Right atrium auricular region (tissue), 2 donors: ENCODE results near the gene RAB3C. TPM values are rescaled to one million over a fixed set of nuclear protein-coding genes. Genes with fewer than 3 reads are reported as not detected.
"Not testable (repeated sequence)": the region's sequence is repeated elsewhere in the genome, so short reads cannot be mapped to it uniquely, and the experiment has no call there.

Experiments
- DNase-seq: peaks from one replicate; pipeline ENCODE4 v3.0.0-alpha.2; 2019; ENCODE audit warnings: low spot score
- H3K27ac ChIP-seq, 2 donors: fragments of 200-600 bp; sonication (generic); 1 replicate in 1 of 2; 2 replicates in 1 of 2; pipeline ENCODE4 v1.5.1; 2016 to 2019
- H3K27me3 ChIP-seq, 2 donors: fragments of 200-600 bp; sonication (generic); one replicate each; pipeline versions ENCODE4 v1.5.1 to v1.6.0; 2017 to 2019
- H3K36me3 ChIP-seq: fragments of 200-600 bp; sonication (generic); one replicate; pipeline ENCODE4 v1.5.1; 2016
- H3K4me1 ChIP-seq, 2 donors: fragments of 200-600 bp; sonication (generic); one replicate each; pipeline versions ENCODE4 v1.5.1 to v1.6.0; 2017 to 2019
- H3K4me3 ChIP-seq, 2 donors: fragments of 200-600 bp; sonication (generic); 1 replicate in 1 of 2; 2 replicates in 1 of 2; pipeline ENCODE4 v1.5.1; 2017 to 2019; ENCODE audit warnings: mild to moderate bottlenecking in 1 of 2, moderate library complexity in 1 of 2
- H3K9me3 ChIP-seq, 2 donors: fragments of 200-600 bp; sonication (generic); one replicate each; pipeline ENCODE4 v1.5.1; 2019
- total RNA-seq, 2 donors: library from RNA; depleted of rRNA; stranded (reverse); fragments of >200 nt; gene quantifications; one replicate each; pipeline ENCODE4 v1.1.0, GENCODE V29; 2016
- TF ChIP-seq, protein P1 (sequence below), 2 donors: fragments of 200-600 bp; sonication (generic); IDR thresholded peaks; one replicate each; pipeline ENCODE4 v1.5.1; 2019; ENCODE audit warnings: antibody characterized with exemption in 2 of 2

RAB3C gene, protein sequence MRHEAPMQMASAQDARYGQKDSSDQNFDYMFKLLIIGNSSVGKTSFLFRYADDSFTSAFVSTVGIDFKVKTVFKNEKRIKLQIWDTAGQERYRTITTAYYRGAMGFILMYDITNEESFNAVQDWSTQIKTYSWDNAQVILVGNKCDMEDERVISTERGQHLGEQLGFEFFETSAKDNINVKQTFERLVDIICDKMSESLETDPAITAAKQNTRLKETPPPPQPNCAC
- total RNA-seq = under 1 TPM; 0.07 to 0.16 TPM

DNA sequence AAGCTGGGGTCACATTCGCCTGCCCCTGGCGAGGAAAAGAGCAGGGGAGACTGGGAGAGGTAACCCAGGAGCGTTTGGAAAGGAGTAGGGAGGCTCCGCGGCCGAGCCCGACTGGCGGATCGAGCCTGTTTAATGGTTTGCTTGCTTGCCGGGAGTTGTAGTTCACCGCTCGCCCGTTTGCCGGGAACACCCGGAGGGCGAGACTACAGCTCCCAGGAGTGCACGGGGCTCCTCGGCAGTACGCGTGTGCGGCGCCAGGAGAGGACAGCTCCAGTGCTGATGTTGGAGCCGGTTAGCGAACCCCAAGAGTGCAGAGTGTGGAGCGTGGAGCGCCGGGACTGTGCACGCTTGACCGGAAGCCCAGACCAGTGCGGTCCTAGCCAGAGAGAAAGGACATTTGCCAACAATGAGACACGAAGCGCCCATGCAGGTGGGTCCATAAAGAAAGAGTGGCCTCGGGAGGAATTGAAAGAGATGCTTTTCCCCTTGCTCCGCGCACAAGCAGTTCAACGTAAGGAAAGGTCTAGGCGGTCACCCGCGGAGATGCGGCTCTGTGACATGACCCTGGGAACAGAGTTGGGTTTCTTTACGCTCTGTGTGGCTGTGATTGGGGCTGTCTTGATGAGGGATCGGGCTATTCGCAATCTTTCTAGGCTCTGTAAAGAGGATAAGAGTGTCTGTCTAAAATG, at the start of gene RAB3C:
Gene RAB3C (plus strand): TSS at position 273 of the 689 bp plus-strand sequence. CDS start 134 bp downstream, at position 407.
- TF ChIP-seq, protein P1, sequence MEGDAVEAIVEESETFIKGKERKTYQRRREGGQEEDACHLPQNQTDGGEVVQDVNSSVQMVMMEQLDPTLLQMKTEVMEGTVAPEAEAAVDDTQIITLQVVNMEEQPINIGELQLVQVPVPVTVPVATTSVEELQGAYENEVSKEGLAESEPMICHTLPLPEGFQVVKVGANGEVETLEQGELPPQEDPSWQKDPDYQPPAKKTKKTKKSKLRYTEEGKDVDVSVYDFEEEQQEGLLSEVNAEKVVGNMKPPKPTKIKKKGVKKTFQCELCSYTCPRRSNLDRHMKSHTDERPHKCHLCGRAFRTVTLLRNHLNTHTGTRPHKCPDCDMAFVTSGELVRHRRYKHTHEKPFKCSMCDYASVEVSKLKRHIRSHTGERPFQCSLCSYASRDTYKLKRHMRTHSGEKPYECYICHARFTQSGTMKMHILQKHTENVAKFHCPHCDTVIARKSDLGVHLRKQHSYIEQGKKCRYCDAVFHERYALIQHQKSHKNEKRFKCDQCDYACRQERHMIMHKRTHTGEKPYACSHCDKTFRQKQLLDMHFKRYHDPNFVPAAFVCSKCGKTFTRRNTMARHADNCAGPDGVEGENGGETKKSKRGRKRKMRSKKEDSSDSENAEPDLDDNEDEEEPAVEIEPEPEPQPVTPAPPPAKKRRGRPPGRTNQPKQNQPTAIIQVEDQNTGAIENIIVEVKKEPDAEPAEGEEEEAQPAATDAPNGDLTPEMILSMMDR (IDR thresholded peaks at IDR 0.05) = peak in 1 of 2 donors; percentile 33
- Histone ChIP-seq H3K36me3 (no peaks in the 10 kb centered on the region), H3K27me3 (no peaks in the 10 kb centered on the region), H3K27ac (no peak within 1 kb of the TSS), H3K4me1 (peaks cover 0 to 7% of the 10 kb centered on the region in 2 donors), H3K4me3 (peak within 1 kb of the TSS; percentile 46 to 52), H3K9me3 (no peaks in the 10 kb centered on the region)
- DNase-seq = peak; percentile 81

DNA sequence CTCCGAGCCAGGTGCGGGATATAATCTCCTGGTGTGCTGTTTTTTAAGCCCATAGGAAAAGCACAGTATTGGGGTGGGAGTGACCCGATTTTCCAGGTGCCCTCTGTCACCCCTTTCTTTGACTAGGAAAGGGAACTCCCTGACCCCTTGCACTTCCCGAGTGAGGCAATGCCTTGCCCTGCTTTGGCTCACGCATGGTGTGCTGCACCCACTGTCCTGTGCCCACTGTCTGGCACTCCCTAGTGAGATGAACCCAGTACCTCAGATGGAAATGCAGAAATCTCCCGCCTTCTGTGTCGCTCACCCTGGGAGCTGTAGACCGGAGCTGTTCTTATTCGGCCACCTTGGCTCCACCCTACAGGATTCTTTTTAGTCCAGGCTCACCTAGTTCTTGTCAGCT, 40.9 kb upstream of the RAB3C start:
- not testable (repeated sequence) for H3K9me3 ChIP-seq, H3K4me1 ChIP-seq, H3K27ac ChIP-seq

DNA sequence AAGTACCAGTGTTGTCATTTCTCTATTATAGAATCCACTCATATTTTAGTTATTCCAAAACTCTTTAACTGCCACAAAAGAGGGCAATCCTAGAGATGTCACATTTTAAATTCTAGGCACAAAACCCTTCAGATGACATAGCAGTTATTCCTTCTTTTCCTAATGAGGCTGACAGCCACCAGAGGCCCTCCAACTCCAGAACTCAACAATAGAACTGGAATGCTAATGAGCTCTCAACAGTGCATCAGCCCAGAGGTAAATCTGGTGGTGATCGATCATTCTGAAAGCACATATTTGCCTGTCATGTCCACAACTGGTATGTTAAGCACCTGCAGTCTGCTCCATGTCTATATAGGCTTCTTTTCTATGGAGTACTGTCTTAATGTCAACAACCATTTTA, 40.2 kb upstream of the RAB3C start:
- H3K27ac ChIP-seq = no peak overlapping the region
- no peaks in the 10 kb centered on the region for H3K9me3 ChIP-seq
- H3K36me3 ChIP-seq = no peaks in the 10 kb centered on the region
- TF ChIP-seq, protein P1 (IDR thresholded peaks at IDR 0.05) = no peak
- H3K27me3 ChIP-seq = no peaks in the 10 kb centered on the region
- H3K4me3 ChIP-seq = no peak overlapping the region
- DNase-seq = no peak
- no peaks in the 10 kb centered on the region for H3K4me1 ChIP-seq

More for the DNA sequence above, 40.9 kb upstream of the RAB3C start:
- H3K4me3 ChIP-seq, H3K36me3 ChIP-seq, H3K27me3 ChIP-seq, DNase-seq: not testable (repeated sequence)

DNA sequence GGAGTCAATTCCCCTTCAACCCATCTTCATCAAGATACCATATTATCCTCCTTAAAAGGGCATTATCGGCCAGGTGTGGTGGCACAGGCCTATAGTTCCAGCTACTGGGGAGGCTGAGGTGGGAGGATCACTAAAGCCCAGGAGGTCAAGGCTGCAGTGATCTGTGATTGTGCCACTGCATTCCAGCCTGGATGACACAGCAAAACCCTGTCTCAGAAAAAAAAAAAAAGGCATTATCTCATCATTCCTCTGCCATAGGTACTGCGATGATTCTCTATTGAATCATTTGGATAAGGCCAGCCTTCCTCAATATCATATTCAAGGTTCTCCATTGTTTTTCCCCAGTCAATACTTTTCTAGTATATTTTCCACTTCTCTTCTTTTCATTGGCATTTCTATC, 39.2 kb upstream of the RAB3C start:
- TF ChIP-seq, protein P1 (IDR thresholded peaks at IDR 0.05) = no peak
- Histone ChIP-seq H3K27me3 (no peaks in the 10 kb centered on the region), H3K27ac (no peak overlapping the region), H3K9me3 (no peaks in the 10 kb centered on the region), H3K4me1 (no peaks in the 10 kb centered on the region), H3K36me3 (no peaks in the 10 kb centered on the region), H3K4me3 (no peak overlapping the region)
- DNase-seq = no peak

DNA sequence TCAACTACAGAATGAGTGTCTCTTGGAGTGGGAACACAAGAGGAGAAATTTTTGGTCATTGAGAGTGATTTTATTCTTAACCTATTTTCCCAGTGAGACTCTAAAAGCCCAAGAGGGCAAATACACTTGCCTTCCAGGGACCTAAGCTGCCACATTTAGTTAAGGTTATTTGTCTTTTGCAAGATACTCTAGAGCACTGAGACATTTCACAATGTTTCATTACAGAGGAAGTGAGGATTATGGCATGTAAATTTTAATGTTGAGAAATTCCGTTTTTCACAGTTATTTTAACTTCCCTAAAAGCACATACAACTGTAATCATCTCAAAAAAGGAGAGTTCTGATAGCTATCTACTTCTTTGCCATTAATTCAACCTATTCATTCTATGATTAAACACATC, 38.7 kb upstream of the RAB3C start:
- Histone ChIP-seq H3K4me1 (no peaks in the 10 kb centered on the region), H3K36me3 (no peaks in the 10 kb centered on the region), H3K9me3 (no peaks in the 10 kb centered on the region), H3K27me3 (no peaks in the 10 kb centered on the region), H3K27ac (no peak overlapping the region), H3K4me3 (no peak overlapping the region)
- TF ChIP-seq, protein P1 (IDR thresholded peaks at IDR 0.05) = no peak
- DNase-seq = no peak

DNA sequence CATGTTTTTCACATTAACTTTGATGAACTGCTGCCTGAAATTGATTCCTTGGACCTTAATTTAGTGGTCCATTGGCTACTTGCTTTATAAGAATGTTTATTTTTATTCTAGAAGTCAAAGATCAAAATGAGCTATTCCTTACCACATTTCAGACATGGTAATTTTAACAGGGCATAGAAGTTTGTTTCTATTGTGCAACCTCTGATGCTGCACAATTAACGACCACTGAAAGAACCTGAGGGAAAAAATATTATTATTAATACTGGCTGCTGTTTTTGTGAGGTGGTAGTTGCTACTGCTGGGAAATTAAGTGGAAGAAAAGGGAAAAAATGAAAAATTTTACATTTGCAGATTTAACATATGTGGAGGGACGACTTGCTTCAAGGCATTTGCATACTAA, 37.9 kb upstream of the RAB3C start:
- Histone ChIP-seq H3K4me1 (no peaks in the 10 kb centered on the region), H3K27ac (no peak overlapping the region), H3K27me3 (no peaks in the 10 kb centered on the region), H3K36me3 (no peaks in the 10 kb centered on the region), H3K9me3 (no peaks in the 10 kb centered on the region), H3K4me3 (no peak overlapping the region)
- TF ChIP-seq, protein P1 (IDR thresholded peaks at IDR 0.05) = no peak
- DNase-seq = no peak
